Esophagus (tissue), 2 donors: Measurements from ENCODE around the gene KLK13. TPM values are rescaled to one million over a fixed set of nuclear protein-coding genes. Genes with fewer than 3 reads are reported as not detected.

Experiments used
- H3K27ac ChIP-seq, 2 donors: one replicate each; pipeline ENCODE4 v1.5.1; 2013; ENCODE audit warnings: low read depth in 2 of 2, mild to moderate bottlenecking in 2 of 2, inconsistent platforms in 1 of 2, low read length in 1 of 2, moderate library complexity in 1 of 2
- H3K27me3 ChIP-seq, 2 donors: one replicate each; pipeline ENCODE4 v1.6.1; 2013; ENCODE audit warnings: low read length in 2 of 2, control low read depth in 1 of 2, mild to moderate bottlenecking in 1 of 2; ENCODE audit not compliant: insufficient read depth in 2 of 2, control insufficient read depth in 1 of 2
- H3K36me3 ChIP-seq, 2 donors: one replicate each; pipeline ENCODE4 v1.6.1; 2013; ENCODE audit warnings: low read length in 1 of 2; ENCODE audit not compliant: control insufficient read depth in 2 of 2, insufficient read depth in 2 of 2
- H3K4me1 ChIP-seq, 2 donors: one replicate each; pipeline ENCODE4 v1.6.1; 2013; ENCODE audit warnings: low read length in 1 of 2; ENCODE audit not compliant: control insufficient read depth in 2 of 2, insufficient read depth in 2 of 2
- H3K4me3 ChIP-seq, 2 donors: one replicate each; pipeline ENCODE4 v1.5.1; 2013; ENCODE audit warnings: low read length in 2 of 2, mild to moderate bottlenecking in 2 of 2, low read depth in 1 of 2, moderate library complexity in 1 of 2
- H3K9me3 ChIP-seq, 2 donors: one replicate each; pipeline ENCODE4 v1.6.1; 2013; ENCODE audit warnings: mild to moderate bottlenecking in 2 of 2, low read depth in 1 of 2, low read length in 1 of 2, moderate library complexity in 1 of 2; ENCODE audit not compliant: control insufficient read depth in 2 of 2, insufficient read depth in 1 of 2
- WGBS, 2 donors: extraction: QIAGEN DNeasy Blood & Tissue Kit; methylation state at CpG; one replicate each; pipeline ENCODE4 v1.1.7; 2013; 5-methylcytosine and 5-hydroxymethylcytosine counted together
- polyA plus RNA-seq, 2 donors: library from polyadenylated mRNA; stranded (reverse); fragments of 200-250 nt; gene quantifications; one replicate each; pipeline ENCODE4 v1.2.3, GENCODE V29; 2013
- donor health status: healthy with polysubstance abuse.
- donor health status: Bipolar disorder and iron deficiency.

Gene KLK13
- polyA plus RNA-seq, 2 donors = 406 to 1,038 TPM

DNA sequence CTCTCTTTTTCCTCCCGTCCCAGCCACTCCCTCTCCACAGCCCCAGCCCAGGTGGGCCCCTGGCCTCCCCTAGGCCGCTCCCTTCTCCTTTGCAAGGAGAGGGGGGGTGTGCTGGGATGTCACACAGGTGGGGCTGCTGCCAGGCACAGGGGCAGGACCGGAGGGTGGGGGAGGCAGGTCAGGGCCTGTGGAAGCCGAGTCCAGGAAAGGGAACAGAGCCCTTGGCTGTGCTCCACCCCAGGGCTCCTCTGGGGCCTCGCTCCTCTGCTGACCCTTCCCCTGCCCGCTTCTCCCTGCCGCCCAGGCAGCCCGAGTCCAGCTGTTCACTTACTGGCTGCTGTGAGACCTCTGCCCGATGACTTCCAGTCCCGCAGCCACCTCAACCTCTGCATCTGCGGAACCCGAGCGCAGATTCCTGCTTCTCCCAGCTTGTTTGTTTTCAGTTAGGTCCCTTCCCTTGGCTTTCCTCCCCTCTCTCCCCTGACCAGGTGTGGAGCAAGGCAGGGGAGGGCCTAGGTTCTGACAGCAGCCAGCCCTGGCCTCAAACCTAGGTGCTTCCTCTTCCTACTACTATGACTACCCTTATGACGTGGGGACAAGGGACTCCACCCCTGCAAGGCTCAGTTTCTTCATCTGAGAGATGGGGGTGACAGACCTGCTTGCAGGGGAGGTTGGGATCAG, 37.6 kb downstream of the KLK13 start:
- peak overlapping the region; percentile 92 to 98 for H3K27ac ChIP-seq
- H3K4me3 ChIP-seq = peak overlapping the region; percentile 53 to 61
- 18 to 30% methylated on average over 12 to 14 of the region's 14 CpGs for whole genome bisulfite sequencing, 2 donors
- no peaks in the 10 kb centered on the region for H3K9me3 ChIP-seq
- no peaks in the 10 kb centered on the region for H3K36me3 ChIP-seq
- peaks cover 0 to 5% of the 10 kb centered on the region in 2 donors for H3K4me1 ChIP-seq
- H3K27me3 ChIP-seq = no peaks in the 10 kb centered on the region

DNA sequence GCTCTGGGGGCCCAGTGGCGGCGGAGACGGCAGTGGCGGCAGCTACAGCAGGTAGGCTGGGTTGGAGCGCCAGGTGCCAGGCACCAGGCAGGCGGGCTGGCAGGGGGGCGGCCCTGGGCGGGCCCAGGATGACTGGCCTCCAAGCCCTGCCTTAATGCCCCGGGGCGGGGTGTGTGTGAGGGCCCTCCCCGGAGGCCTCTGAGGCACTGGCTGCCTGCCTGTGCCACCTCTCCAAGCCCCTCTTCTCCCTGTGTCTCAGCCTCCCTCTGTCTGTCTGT, 38.4 kb downstream of the KLK13 start, which contains the start of gene KLK11:
Gene KLK11, minus strand, starts transcription at position 63 of the 278 bp plus-strand sequence. CDS start 985 bp downstream, outside the sequence.
- Histone ChIP-seq H3K36me3 (no peaks in the 10 kb centered on the region), H3K4me3 (peak within 1 kb of the TSS; percentile 53 to 61), H3K9me3 (no peaks in the 10 kb centered on the region), H3K27me3 (no peaks in the 10 kb centered on the region), H3K4me1 (peaks cover 0 to 5% of the 10 kb centered on the region in 2 donors), H3K27ac (peak within 1 kb of the TSS; percentile 92 to 98)
- WGBS, 2 donors = 32 to 57% methylated on average over 3 to 11 of the region's 11 CpGs

- H3K27me3 ChIP-seq = no peaks in the 10 kb centered on the region
- no peaks in the 10 kb centered on the region for H3K36me3 ChIP-seq
- H3K27ac ChIP-seq = peak overlapping the region; percentile 92 to 98
- H3K4me3 ChIP-seq = peak overlapping the region; percentile 53 to 61
- H3K4me1 ChIP-seq = peaks cover 0 to 5% of the 10 kb centered on the region in 2 donors
- WGBS, 2 donors = 28 to 29% methylated on average over 18 of the region's 18 CpGs
- no peaks in the 10 kb centered on the region for H3K9me3 ChIP-seq
Observed at GRCh38 chr19:51025809-51026553, 38.9 kb downstream of the KLK13 start.

DNA sequence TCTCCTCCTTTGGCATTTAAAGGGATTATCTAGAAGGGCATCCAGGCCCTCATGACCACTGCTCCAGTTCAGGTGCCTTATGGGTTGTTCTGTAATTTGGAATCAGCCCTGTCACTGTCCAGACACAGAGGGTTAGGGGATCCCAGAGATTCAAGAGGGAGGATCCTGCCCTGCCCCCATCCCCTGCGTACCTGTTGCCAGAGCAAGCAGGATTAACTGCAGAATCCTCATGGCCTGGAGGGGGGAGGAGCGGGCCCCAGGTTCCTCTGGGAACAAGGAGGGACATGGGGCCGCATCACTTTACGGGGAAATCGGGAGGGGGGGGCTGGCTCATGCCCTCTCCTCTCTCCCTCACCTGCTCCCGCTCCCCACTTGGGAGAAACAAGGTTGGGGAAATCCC, 39.5 kb downstream of the KLK13 start:
- peak overlapping the region; percentile 53 to 61 for H3K4me3 ChIP-seq
- H3K4me1 ChIP-seq = peaks cover 0 to 5% of the 10 kb centered on the region in 2 donors
- H3K27me3 ChIP-seq = no peaks in the 10 kb centered on the region

DNA sequence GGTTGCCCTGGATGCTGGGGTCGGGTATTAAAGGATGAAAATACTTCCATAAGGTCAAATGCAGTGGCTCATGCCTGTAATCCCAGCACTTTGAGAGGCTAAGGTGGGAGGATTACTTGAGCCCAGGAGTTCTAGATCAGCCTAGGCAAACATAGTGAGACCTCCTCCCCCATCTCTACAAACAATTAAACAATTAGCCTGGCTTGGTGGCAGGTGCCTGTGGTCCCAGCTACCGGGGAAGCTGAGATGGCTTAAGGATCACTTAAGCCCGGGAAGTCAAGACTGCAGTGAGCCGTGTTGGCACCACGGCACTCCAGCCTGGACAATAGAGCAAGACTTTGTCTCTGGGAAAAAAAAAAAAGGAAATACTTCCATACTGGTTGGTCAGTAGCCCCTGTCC, 40.0 kb downstream of the KLK13 start:
- Histone ChIP-seq H3K4me3 (peak overlapping the region; percentile 53 to 61), H3K4me1 (peaks cover 0 to 5% of the 10 kb centered on the region in 2 donors), H3K27ac (peak overlapping the region in 1 of 2 donors; percentile 98), H3K27me3 (no peaks in the 10 kb centered on the region), H3K9me3 (no peaks in the 10 kb centered on the region), H3K36me3 (no peaks in the 10 kb centered on the region)
- 41 to 50% methylated on average over 5 of the region's 5 CpGs for WGBS, 2 donors

More for the DNA sequence above, 39.5 kb downstream of the KLK13 start:
- H3K9me3 ChIP-seq = no peaks in the 10 kb centered on the region
- no peaks in the 10 kb centered on the region for H3K36me3 ChIP-seq
- WGBS, 2 donors = 53 to 54% methylated on average over 6 of the region's 6 CpGs
- peak overlapping the region; percentile 92 to 98 for H3K27ac ChIP-seq

- Histone ChIP-seq H3K4me1 (peaks cover 0 to 9% of the 10 kb centered on the region in 2 donors), H3K27me3 (peaks cover 0 to 3% of the 10 kb centered on the region in 2 donors), H3K4me3 (no peak overlapping the region), H3K27ac (peak overlapping the region in 1 of 2 donors; percentile 47), H3K9me3 (no peaks in the 10 kb centered on the region), H3K36me3 (no peaks in the 10 kb centered on the region)
- WGBS, 2 donors = 77% methylated on average over 10 to 11 of the region's 11 CpGs
Observed at GRCh38 chr19:51023946-51024345, 40.9 kb downstream of the KLK13 start.

DNA sequence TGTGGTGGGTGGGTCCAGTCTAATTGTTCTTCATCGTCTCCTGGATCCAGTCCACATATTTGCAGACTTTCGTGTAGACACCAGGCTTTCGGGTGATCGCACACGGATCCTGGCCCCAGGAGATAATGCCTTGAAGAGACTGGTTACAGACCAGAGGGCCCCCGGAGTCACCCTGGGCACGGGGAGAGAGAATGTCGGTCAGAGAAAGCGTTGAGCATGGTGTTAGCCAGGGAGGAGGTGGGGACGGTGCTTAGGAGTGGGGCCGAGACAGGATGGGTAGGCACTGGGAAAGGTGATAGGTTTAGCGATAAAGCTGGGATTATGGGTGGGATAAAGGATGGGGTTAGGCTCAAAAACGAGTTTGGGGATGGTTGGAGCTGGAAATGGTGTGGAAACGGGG, 42.4 kb downstream of the KLK13 start:
- WGBS, 2 donors = 66 to 68% methylated on average over 14 of the region's 14 CpGs
- Histone ChIP-seq H3K27me3 (peaks cover 0 to 6% of the 10 kb centered on the region in 2 donors), H3K4me3 (no peak overlapping the region), H3K27ac (peak overlapping the region in 1 of 2 donors; percentile 17), H3K36me3 (no peaks in the 10 kb centered on the region), H3K4me1 (peaks cover 0 to 7% of the 10 kb centered on the region in 2 donors), H3K9me3 (no peaks in the 10 kb centered on the region)

GRCh38 chr19:51020988-51021651, 43.8 kb downstream of the KLK13 start:
- Histone ChIP-seq H3K36me3 (no peaks in the 10 kb centered on the region), H3K27ac (peak overlapping the region; percentile 94 to 96), H3K9me3 (no peaks in the 10 kb centered on the region), H3K27me3 (peaks cover 0 to 6% of the 10 kb centered on the region in 2 donors), H3K4me1 (peaks cover 0 to 5% of the 10 kb centered on the region in 2 donors), H3K4me3 (no peak overlapping the region)
- 30 to 39% methylated on average over 7 of the region's 7 CpGs for WGBS, 2 donors

- H3K27ac ChIP-seq = peak within 1 kb of the TSS; percentile 94 to 96
- peaks cover 0 to 8% of the 10 kb centered on the region in 2 donors for H3K4me1 ChIP-seq
- no peaks in the 10 kb centered on the region for H3K9me3 ChIP-seq
- peaks cover 0 to 6% of the 10 kb centered on the region in 2 donors for H3K36me3 ChIP-seq
- peak within 1 kb of the TSS; percentile 63 for H3K4me3 ChIP-seq
- 2 to 9% methylated on average over 14 of the region's 14 CpGs for WGBS, 2 donors
- peaks cover 0 to 6% of the 10 kb centered on the region in 2 donors for H3K27me3 ChIP-seq
Observed at GRCh38 chr19:51019544-51019925, 45.4 kb downstream of the KLK13 start, which contains the start of gene KLK10. KLK10 (minus strand) TSS chr19:51019709; CDS start chr19:51019130, 579 bp downstream.
